Upper lobe of right lung (tissue), 1 donor: ENCODE results near the gene EPRS1. TPM values are rescaled to one million over a fixed set of nuclear protein-coding genes. Genes with fewer than 3 reads are reported as not detected.
"Not testable (repeated sequence)": the region's sequence is repeated elsewhere in the genome, so short reads cannot be mapped to it uniquely, and the experiment has no call there.

Experiments
- ATAC-seq: fragments of 200-7000 bp; cut with Tn5 transposase; one replicate; pipeline ENCODE4 v1.9.1; 2020; ENCODE audit warnings: mild to moderate bottlenecking, moderate library complexity
- DNase-seq: peaks from one replicate; pipeline ENCODE4 v3.0.0-alpha.2; 2020
- H3K27ac ChIP-seq: fragments of 200-600 bp; one replicate; pipeline ENCODE4 v1.8.0; 2022
- H3K27me3 ChIP-seq: fragments of 200-600 bp; one replicate; pipeline ENCODE4 v1.8.0; 2022; ENCODE audit warnings: mild to moderate bottlenecking
- H3K36me3 ChIP-seq: fragments of 200-600 bp; one replicate; pipeline ENCODE4 v1.8.0; 2022
- H3K4me1 ChIP-seq: fragments of 200-600 bp; one replicate; pipeline ENCODE4 v1.8.0; 2022
- H3K4me3 ChIP-seq: fragments of 200-600 bp; one replicate; pipeline ENCODE4 v1.8.0; 2022; ENCODE audit warnings: mild to moderate bottlenecking
- H3K9me3 ChIP-seq: fragments of 200-600 bp; one replicate; pipeline ENCODE4 v1.8.0; 2022
- intact Hi-C: fragments of 100-400 bp; cut with DNase I; formaldehyde crosslinking; loops from one replicate; pipeline ENCODE4 v1.11.0; 2022
- total RNA-seq: library from RNA; stranded (reverse); fragmentation: NEBNext Ultra II Directional; extraction: Animal tissue kit (Norgen Biotek cat#: 25700); gene quantifications from one replicate; pipeline ENCODE4 v1.2.1, GENCODE V29; 2021
- TF ChIP-seq, protein P1 (sequence below): fragments of 200-600 bp; IDR thresholded peaks from one replicate; pipeline ENCODE4 v1.8.0; 2022; ENCODE audit warnings: antibody characterized with exemption
- donor health status: DM: no; HTN: yes; CAD: no; lungs with severe emphysema.

Gene EPRS1
- total RNA-seq, 1 donor from 2014 or later = 79.7 TPM

DNA sequence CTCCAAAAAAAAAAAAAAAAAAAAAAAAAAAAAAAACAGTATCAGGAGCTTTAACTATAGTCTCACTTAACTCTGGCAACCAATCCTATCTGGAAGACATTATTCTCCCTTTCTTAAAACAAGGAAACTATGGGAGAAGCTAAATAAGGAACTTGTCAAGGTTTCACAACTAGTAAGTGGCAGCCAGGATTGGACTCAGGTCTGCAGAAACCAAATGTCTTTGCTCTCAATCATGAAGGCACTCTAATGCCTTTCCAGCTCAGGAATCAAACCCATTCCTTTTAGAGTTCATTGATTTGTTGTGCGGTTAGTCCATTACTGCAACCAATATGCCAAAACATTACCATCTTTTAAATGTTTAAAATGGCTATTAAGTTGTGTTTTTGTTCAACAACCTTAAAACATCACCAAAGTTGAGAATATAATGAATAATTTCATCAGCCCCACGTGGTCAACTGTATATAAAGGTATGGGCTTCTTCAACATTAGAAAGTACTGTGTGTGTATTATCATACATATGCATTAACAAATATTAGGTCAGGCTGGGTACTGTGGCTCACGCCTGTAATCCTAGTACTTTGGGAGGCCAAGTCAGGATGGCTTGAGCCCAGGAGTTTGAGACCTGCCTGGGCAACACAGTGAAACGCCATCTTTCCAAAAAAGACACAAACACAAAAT is 1.5 kb downstream of the EPRS1 start:
- Histone ChIP-seq H3K4me3 (peak overlapping the region; percentile 90), H3K4me1 (peaks cover 17% of the 10 kb centered on the region), H3K27ac (no peak overlapping the region), H3K27me3 (no peaks in the 10 kb centered on the region), H3K36me3 (peaks cover 9% of the 10 kb centered on the region), H3K9me3 (no peaks in the 10 kb centered on the region)
- DNase-seq (no peak), ATAC-seq (no peak)
- intact Hi-C loops = no loop called here
- TF ChIP-seq, protein P1, sequence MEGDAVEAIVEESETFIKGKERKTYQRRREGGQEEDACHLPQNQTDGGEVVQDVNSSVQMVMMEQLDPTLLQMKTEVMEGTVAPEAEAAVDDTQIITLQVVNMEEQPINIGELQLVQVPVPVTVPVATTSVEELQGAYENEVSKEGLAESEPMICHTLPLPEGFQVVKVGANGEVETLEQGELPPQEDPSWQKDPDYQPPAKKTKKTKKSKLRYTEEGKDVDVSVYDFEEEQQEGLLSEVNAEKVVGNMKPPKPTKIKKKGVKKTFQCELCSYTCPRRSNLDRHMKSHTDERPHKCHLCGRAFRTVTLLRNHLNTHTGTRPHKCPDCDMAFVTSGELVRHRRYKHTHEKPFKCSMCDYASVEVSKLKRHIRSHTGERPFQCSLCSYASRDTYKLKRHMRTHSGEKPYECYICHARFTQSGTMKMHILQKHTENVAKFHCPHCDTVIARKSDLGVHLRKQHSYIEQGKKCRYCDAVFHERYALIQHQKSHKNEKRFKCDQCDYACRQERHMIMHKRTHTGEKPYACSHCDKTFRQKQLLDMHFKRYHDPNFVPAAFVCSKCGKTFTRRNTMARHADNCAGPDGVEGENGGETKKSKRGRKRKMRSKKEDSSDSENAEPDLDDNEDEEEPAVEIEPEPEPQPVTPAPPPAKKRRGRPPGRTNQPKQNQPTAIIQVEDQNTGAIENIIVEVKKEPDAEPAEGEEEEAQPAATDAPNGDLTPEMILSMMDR = no peak

DNA sequence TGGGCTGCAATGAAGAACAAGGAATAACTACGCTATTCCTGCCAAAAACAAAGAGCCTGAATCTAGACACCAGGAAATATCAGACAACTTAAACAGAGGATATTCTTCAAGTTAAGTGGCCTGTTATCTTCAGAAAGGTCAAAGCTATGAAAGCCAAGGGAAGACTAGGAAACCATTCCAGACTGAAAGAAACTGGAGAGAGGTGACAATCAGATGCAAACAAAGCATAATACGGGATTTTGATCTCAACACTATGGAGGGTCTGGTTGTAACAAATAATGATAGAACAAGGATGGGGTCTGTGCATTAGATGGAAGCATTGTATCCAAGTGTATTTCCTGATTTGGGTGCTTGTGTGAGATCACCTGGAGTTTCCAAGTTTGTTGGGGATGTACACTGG is 2.7 kb downstream of the EPRS1 start:
- Histone ChIP-seq H3K4me3 (no peak overlapping the region), H3K36me3 (peaks cover 21% of the 10 kb centered on the region), H3K27ac (no peak overlapping the region), H3K9me3 (no peaks in the 10 kb centered on the region), H3K4me1 (peaks cover 17% of the 10 kb centered on the region), H3K27me3 (no peaks in the 10 kb centered on the region)
- ATAC-seq = no peak
- intact Hi-C loops = no loop called here
- DNase-seq = no peak
- TF ChIP-seq, protein P1 = no peak

DNA sequence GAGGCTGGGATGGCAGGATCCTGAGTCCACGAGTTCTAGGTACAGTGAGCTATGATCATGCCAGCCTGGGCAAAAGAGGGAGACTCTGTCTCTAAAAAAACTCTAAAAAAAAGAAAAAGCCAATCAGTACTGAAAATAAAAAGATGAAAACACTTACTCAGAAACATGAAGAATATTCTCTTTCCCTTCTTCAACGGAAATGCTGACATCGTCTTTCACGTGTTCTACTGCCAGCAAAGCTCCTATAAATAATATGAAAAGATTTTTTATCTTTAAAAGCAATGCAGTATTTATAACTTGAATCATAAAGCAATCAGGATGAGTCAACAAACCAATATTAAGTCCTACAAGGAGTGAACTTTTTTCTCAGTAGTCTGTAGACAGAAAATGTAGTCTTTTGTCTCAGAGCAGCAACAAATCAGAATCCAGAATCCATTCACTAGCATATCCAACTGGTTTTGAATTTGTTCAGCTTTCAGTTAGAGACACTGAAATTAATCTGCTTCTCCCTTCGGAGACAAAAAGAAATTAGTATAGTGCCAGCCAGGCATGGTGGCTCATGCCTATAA is 6.2 kb downstream of the EPRS1 start:
- peaks cover 24% of the 10 kb centered on the region for H3K36me3 ChIP-seq
- TF ChIP-seq, protein P1 = no peak
- peaks cover 11% of the 10 kb centered on the region for H3K4me1 ChIP-seq
- no peaks in the 10 kb centered on the region for H3K9me3 ChIP-seq
- H3K27me3 ChIP-seq = no peaks in the 10 kb centered on the region
- intact Hi-C loops = no loop called here
- no peak for ATAC-seq
- DNase-seq = no peak
- no peak overlapping the region for H3K27ac ChIP-seq
- H3K4me3 ChIP-seq = no peak overlapping the region

DNA sequence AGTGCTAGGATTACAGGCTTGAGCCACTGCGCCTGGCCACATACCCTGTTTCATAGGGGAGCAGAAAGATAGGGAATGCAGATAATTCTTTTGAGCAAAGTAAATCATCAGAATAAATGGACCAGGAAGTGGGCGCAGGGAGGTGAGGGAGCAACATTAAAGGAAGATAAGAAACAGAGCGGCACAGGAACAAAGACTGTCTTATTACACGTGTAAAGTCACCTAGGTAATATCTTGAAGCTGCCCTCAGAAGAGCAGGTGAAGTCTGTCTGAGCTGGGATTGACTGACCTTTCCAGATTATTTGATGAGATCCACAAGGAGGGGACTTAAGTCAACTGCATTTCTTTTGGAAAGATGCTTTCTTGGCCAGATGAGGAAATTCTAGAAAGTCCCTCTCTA is 7.7 kb downstream of the EPRS1 start:
- Histone ChIP-seq H3K4me1 (peaks cover 5% of the 10 kb centered on the region), H3K27me3 (no peaks in the 10 kb centered on the region), H3K36me3 (peaks cover 33% of the 10 kb centered on the region), H3K9me3 (no peaks in the 10 kb centered on the region), H3K4me3 (no peak overlapping the region), H3K27ac (no peak overlapping the region)
- intact Hi-C loops = no loop called here
- ATAC-seq = no peak
- TF ChIP-seq, protein P1 = no peak
- DNase-seq = no peak

DNA sequence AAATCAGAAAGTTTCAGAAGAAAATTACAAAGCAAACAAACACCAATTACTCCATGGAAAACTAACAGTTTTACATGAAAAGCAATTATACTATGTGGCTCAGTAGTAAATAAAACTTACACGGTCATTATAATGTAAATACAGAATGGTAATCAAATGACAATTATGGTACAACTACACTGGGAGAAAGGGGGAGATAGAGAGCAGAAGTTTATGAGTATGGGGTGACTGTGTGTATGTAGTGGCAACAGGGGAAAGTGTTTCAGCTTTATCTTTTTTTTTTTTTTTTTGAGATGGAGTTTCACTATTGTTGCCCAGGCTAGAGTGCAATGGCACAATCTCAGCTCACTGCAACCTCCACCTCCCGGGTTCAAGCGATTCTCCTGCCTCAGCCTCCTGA is 8.5 kb downstream of the EPRS1 start:
- not testable (repeated sequence) for ATAC-seq

DNA sequence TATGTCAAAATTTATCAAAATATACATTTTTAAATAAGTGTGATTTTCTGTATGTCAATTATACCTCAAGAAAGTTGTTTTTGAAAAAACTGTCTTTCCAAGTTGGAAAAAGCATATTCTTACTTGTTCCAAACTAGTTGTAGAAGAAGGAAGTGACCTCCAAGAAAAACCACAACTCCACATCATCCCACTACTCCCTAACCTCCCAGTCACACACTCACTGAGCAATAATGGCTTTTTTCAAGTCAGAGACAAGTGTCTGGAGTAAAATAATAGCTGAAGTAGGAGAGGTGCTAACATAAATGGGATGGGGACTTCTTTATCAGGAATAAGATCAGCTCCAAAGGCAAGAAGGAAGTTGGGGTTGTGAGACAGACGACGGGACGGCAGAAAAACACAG is 13.4 kb downstream of the EPRS1 start:
- DNase-seq = no peak
- intact Hi-C loops = no loop called here
- Histone ChIP-seq H3K4me1 (no peaks in the 10 kb centered on the region), H3K27ac (no peak overlapping the region), H3K9me3 (no peaks in the 10 kb centered on the region), H3K4me3 (no peak overlapping the region), H3K36me3 (peaks cover 67% of the 10 kb centered on the region), H3K27me3 (no peaks in the 10 kb centered on the region)
- ATAC-seq = no peak
- TF ChIP-seq, protein P1 = no peak

More for the DNA sequence above, 8.5 kb downstream of the EPRS1 start:
- H3K36me3 ChIP-seq = peaks cover 42% of the 10 kb centered on the region
- H3K4me1 ChIP-seq, H3K4me3 ChIP-seq, intact Hi-C loops, H3K9me3 ChIP-seq, DNase-seq, H3K27me3 ChIP-seq, H3K27ac ChIP-seq: not testable (repeated sequence)
